ENCODE results near the gene CD1C. TPM values are rescaled to one million over a fixed set of nuclear protein-coding genes. Genes with fewer than 3 reads are reported as not detected.
A peak's percentile ranks its signal among the peaks of the same experiment; 100 is the strongest.

CD1C gene
- total and polyA plus RNA-seq, 4 donors, result 0.24 to 0.89 (median 0.29) TPM

DNA sequence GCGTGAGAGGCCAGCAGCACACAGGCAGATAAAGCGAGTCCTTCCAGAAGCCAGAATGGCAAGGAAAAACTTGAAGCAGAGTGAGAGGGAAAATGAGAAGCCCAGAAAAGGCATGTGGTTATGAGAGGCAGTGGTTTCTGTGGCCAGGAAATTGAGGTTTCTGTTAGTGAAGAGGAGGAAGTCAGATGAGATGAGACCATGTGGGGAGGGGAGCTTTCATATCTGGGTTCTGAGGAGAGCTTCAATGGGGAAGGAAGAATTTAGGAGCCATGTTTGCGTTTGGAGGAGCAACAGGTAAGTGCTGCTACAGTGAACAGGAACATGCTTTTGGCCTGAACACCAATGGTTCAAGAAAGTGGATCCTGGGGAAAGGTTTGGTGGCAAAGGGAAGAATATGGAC, 41.6 kb upstream of the CD1C start:
- TF ChIP-seq FOXA1 (IDR thresholded peaks at IDR 0.05) (no peak), RAD21 (IDR thresholded peaks at IDR 0.05) (peak in 1 of 2 donors; percentile 4)
- Histone ChIP-seq H3K4me1 (ENCODE audit: control insufficient read depth in 4 of 4, insufficient read depth in 4 of 4, low read length in 3 of 4) (no peaks in the 10 kb centered on the region), H3K9ac (ENCODE audit: low read depth in 1 of 2, low read length in 2 of 2) (no peak overlapping the region), H3K27me3 (ENCODE audit: control insufficient read depth in 4 of 4, insufficient read depth in 4 of 4, low read length in 3 of 4) (no peaks in the 10 kb centered on the region), H3K36me3 (ENCODE audit: control insufficient read depth in 4 of 4, insufficient read depth in 3 of 4, low read depth in 1 of 4, low read length in 3 of 4) (no peaks in the 10 kb centered on the region), H3K27ac (ENCODE audit: low read depth in 1 of 2, low read length in 2 of 2) (no peak overlapping the region), H3K4me3 (ENCODE audit: low read depth in 1 of 3, low read length in 3 of 3) (no peak overlapping the region), H3K9me3 (ENCODE audit: control insufficient read depth in 4 of 4, low read length in 3 of 4) (no peaks in the 10 kb centered on the region)
- DNase-seq (ENCODE audit: low spot score), result no peak
- WGBS, result 59% methylated on average over 3 of the region's 3 CpGs

DNA sequence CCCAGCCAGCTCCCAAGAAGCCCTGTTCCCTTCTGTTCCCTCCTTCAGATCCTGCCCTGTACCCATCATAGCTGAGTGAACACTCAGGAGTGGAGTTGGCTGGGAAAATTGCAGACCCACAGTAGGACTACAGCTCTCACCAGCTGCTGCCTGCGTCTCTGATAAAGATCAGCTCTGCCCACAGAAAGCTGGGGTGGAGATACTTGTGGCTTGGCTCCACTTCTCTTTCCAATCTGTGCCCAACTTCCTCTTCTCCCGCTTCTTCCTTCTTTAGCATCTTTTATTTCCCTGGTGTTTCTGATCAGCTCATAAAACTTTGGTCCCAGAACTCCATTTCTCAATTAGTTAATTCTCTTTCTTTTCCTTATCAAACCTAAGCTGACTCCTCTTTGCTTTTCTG, 41.0 kb upstream of the CD1C start:
- Histone ChIP-seq H3K9me3 (ENCODE audit: control insufficient read depth in 4 of 4, low read length in 3 of 4) (no peaks in the 10 kb centered on the region), H3K27ac (ENCODE audit: low read depth in 1 of 2, low read length in 2 of 2) (no peak overlapping the region), H3K27me3 (ENCODE audit: control insufficient read depth in 4 of 4, insufficient read depth in 4 of 4, low read length in 3 of 4) (no peaks in the 10 kb centered on the region), H3K4me1 (ENCODE audit: control insufficient read depth in 4 of 4, insufficient read depth in 4 of 4, low read length in 3 of 4) (no peaks in the 10 kb centered on the region), H3K36me3 (ENCODE audit: control insufficient read depth in 4 of 4, insufficient read depth in 3 of 4, low read depth in 1 of 4, low read length in 3 of 4) (no peaks in the 10 kb centered on the region), H3K4me3 (ENCODE audit: low read depth in 1 of 3, low read length in 3 of 3) (no peak overlapping the region), H3K9ac (ENCODE audit: low read depth in 1 of 2, low read length in 2 of 2) (no peak overlapping the region)
- TF ChIP-seq, protein P1, sequence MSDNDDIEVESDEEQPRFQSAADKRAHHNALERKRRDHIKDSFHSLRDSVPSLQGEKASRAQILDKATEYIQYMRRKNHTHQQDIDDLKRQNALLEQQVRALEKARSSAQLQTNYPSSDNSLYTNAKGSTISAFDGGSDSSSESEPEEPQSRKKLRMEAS (IDR thresholded peaks at IDR 0.05), result no peak
- no peak for DNase-seq (ENCODE audit: low spot score)
- 55% methylated on average over 2 of the region's 2 CpGs for WGBS

DNA sequence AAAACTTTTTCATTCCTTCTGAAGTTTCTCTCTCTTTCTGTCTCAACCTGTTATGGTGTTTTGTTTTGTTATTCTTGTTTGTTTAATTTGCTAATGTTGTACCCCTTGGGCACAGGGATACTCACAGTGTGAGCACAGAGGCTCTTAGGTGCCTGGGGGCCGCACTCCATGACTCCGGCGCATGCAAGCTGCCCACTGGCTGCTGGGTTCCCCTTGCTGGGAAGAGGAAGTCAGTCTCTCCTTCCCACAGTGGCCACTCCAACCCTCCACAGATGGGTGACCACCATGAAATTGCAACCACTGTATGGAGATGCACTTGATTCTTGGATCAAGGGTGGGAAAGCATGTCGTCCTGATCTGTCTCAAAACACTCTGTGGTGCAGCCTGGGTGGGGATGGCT, 40.1 kb upstream of the CD1C start:
- no peak overlapping the region for H3K9ac ChIP-seq (ENCODE audit: low read depth in 1 of 2, low read length in 2 of 2)
- H3K4me3 ChIP-seq (ENCODE audit: low read depth in 1 of 3, low read length in 3 of 3), result no peak overlapping the region
- no peak for DNase-seq (ENCODE audit: low spot score)
- H3K4me1 ChIP-seq (ENCODE audit: control insufficient read depth in 4 of 4, insufficient read depth in 4 of 4, low read length in 3 of 4), result no peaks in the 10 kb centered on the region
- no peak overlapping the region for H3K27ac ChIP-seq (ENCODE audit: low read depth in 1 of 2, low read length in 2 of 2)
- no peak for TF ChIP-seq SP1 (IDR thresholded peaks at IDR 0.05)
- no peak for TF ChIP-seq JUND (IDR thresholded peaks at IDR 0.05)
- TF ChIP-seq, protein P2, sequence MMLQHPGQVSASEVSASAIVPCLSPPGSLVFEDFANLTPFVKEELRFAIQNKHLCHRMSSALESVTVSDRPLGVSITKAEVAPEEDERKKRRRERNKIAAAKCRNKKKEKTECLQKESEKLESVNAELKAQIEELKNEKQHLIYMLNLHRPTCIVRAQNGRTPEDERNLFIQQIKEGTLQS (IDR thresholded peaks at IDR 0.05), result no peak
- TF ChIP-seq, protein P3, sequence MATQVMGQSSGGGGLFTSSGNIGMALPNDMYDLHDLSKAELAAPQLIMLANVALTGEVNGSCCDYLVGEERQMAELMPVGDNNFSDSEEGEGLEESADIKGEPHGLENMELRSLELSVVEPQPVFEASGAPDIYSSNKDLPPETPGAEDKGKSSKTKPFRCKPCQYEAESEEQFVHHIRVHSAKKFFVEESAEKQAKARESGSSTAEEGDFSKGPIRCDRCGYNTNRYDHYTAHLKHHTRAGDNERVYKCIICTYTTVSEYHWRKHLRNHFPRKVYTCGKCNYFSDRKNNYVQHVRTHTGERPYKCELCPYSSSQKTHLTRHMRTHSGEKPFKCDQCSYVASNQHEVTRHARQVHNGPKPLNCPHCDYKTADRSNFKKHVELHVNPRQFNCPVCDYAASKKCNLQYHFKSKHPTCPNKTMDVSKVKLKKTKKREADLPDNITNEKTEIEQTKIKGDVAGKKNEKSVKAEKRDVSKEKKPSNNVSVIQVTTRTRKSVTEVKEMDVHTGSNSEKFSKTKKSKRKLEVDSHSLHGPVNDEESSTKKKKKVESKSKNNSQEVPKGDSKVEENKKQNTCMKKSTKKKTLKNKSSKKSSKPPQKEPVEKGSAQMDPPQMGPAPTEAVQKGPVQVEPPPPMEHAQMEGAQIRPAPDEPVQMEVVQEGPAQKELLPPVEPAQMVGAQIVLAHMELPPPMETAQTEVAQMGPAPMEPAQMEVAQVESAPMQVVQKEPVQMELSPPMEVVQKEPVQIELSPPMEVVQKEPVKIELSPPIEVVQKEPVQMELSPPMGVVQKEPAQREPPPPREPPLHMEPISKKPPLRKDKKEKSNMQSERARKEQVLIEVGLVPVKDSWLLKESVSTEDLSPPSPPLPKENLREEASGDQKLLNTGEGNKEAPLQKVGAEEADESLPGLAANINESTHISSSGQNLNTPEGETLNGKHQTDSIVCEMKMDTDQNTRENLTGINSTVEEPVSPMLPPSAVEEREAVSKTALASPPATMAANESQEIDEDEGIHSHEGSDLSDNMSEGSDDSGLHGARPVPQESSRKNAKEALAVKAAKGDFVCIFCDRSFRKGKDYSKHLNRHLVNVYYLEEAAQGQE (IDR thresholded peaks at IDR 0.05), result no peak
- no peak for TF ChIP-seq FOXA2 (IDR thresholded peaks at IDR 0.05)
- TF ChIP-seq, protein P4, sequence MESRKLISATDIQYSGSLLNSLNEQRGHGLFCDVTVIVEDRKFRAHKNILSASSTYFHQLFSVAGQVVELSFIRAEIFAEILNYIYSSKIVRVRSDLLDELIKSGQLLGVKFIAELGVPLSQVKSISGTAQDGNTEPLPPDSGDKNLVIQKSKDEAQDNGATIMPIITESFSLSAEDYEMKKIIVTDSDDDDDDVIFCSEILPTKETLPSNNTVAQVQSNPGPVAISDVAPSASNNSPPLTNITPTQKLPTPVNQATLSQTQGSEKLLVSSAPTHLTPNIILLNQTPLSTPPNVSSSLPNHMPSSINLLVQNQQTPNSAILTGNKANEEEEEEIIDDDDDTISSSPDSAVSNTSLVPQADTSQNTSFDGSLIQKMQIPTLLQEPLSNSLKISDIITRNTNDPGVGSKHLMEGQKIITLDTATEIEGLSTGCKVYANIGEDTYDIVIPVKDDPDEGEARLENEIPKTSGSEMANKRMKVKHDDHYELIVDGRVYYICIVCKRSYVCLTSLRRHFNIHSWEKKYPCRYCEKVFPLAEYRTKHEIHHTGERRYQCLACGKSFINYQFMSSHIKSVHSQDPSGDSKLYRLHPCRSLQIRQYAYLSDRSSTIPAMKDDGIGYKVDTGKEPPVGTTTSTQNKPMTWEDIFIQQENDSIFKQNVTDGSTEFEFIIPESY (IDR thresholded peaks at IDR 0.05), result no peak
- TF ChIP-seq, protein P5, sequence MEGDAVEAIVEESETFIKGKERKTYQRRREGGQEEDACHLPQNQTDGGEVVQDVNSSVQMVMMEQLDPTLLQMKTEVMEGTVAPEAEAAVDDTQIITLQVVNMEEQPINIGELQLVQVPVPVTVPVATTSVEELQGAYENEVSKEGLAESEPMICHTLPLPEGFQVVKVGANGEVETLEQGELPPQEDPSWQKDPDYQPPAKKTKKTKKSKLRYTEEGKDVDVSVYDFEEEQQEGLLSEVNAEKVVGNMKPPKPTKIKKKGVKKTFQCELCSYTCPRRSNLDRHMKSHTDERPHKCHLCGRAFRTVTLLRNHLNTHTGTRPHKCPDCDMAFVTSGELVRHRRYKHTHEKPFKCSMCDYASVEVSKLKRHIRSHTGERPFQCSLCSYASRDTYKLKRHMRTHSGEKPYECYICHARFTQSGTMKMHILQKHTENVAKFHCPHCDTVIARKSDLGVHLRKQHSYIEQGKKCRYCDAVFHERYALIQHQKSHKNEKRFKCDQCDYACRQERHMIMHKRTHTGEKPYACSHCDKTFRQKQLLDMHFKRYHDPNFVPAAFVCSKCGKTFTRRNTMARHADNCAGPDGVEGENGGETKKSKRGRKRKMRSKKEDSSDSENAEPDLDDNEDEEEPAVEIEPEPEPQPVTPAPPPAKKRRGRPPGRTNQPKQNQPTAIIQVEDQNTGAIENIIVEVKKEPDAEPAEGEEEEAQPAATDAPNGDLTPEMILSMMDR (IDR thresholded peaks at IDR 0.05; ENCODE audit: low read depth, low read length, missing input control), result no peak
- no peak for TF ChIP-seq HNF4G (IDR thresholded peaks at IDR 0.05)
- TF ChIP-seq EGR1 (IDR thresholded peaks at IDR 0.05; ENCODE audit: low read depth in 2 of 2), result no peak
- no peak for TF ChIP-seq YY1 (IDR thresholded peaks at IDR 0.05)
- TF ChIP-seq, protein P1 (IDR thresholded peaks at IDR 0.05), result no peak
- no peak for TF ChIP-seq RXRA (IDR thresholded peaks at IDR 0.05)
- TF ChIP-seq HNF4A (conservative IDR thresholded peaks at IDR 0.05), result no peak
- TF ChIP-seq TAF1 (conservative IDR thresholded peaks at IDR 0.05), result no peak
- peaks cover 0 to under 1% (median 0%) of the 10 kb centered on the region in 4 donors for H3K27me3 ChIP-seq (ENCODE audit: control insufficient read depth in 4 of 4, insufficient read depth in 4 of 4, low read length in 3 of 4)
- H3K36me3 ChIP-seq (ENCODE audit: control insufficient read depth in 4 of 4, insufficient read depth in 3 of 4, low read depth in 1 of 4, low read length in 3 of 4), result no peaks in the 10 kb centered on the region
- 84% methylated on average over 4 of the region's 4 CpGs for WGBS
- H3K9me3 ChIP-seq (ENCODE audit: control insufficient read depth in 4 of 4, low read length in 3 of 4), result no peaks in the 10 kb centered on the region

All from liver (tissue), 9 donors.